Aortic smooth muscle cell (primary cell): ENCODE data around the gene CELA2B. TPM values are rescaled to one million over a fixed set of nuclear protein-coding genes. Genes with fewer than 3 reads are reported as not detected.

Source experiments
- total RNA-seq: library from RNA; depleted of rRNA; stranded (reverse); fragments of >200 nt; gene quantifications from 2 replicates; pipeline ENCODE4 v1.2.3, GENCODE V29; 2014

The CELA2B gene
- total RNA-seq: 0.13 TPM in 1 of 2 replicates, not detected in the other

DNA sequence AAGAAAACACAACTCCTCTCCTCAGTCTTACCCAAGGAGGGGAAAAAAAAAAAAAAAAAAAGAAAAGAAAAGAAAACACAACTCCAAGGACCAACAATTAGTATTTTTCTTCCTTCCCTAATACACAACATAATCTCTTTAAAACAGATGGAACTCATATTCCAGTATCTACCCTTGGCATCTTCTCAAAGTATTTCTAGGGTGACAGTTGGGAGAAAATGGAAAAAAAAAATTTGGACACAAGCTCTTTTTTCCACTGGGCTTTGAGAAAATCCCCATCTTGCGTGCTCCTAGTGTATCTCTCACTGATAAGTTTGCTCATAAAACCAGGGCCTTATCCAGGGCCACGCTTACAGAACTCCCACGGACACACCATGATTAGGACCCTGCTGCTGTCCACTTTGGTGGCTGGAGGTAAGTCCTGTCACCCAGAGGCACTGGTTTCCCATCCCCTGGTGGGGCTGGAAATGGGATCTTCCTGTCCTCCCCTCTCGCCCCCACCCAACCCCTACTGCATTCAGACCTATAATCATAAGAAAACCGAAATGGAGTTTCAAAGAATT is at the start of gene CELA2B:
Gene CELA2B, plus strand, starts transcription at position 353 of the 563 bp plus-strand sequence. Its CDS starts 22 bp downstream, at position 375.

DNA sequence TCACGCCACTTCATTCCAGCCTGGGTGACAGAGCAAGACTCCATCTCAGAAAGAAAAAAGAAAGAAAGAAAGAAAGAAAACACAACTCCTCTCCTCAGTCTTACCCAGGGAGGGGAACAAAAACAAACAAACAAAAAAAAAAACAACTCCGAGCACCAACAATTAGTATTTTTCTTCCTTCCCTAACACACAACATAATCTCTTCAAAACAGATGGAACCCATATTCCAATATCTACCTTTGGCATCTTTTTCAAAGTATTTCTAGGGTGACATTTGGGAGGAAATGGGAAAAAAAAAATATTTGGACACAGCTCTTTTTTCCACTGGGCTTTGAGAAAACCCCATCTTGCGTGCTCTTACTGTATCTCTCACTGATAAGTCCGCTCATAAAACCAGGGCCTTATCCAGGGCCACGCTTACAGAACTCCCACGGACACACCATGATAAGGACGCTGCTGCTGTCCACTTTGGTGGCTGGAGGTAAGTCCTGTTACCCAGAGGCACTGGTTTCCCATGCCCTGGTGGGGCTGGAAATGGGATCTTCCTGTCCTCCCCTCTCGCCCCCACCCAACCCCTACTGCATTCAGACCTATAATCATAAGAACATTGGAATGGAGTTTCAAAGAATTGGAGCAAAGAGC is 19.5 kb upstream of the CELA2B start, which contains the start of gene CELA2A:
Gene CELA2A, plus strand, starts transcription at position 420 of the 642 bp plus-strand sequence. Its CDS starts 22 bp downstream, at position 442.

DNA sequence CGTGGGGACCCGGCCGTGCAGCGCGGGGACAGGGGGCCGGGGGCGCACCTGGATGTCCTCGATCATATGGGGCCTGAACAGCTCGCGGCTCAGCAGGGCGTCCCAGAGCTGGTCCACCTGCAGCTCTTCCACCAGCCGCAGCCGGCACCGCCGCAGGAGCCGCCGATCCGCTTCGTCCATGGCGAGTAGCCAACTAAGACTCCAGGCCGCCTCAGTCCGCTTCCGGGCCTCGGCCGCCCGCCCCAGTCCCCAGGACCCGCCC is 48.0 kb downstream of the CELA2B start, which contains the start of gene CASP9:
Gene CASP9, minus strand, starts transcription at position 195 of the 262 bp plus-strand sequence. Its CDS starts 15 bp downstream, at position 180.

DNA sequence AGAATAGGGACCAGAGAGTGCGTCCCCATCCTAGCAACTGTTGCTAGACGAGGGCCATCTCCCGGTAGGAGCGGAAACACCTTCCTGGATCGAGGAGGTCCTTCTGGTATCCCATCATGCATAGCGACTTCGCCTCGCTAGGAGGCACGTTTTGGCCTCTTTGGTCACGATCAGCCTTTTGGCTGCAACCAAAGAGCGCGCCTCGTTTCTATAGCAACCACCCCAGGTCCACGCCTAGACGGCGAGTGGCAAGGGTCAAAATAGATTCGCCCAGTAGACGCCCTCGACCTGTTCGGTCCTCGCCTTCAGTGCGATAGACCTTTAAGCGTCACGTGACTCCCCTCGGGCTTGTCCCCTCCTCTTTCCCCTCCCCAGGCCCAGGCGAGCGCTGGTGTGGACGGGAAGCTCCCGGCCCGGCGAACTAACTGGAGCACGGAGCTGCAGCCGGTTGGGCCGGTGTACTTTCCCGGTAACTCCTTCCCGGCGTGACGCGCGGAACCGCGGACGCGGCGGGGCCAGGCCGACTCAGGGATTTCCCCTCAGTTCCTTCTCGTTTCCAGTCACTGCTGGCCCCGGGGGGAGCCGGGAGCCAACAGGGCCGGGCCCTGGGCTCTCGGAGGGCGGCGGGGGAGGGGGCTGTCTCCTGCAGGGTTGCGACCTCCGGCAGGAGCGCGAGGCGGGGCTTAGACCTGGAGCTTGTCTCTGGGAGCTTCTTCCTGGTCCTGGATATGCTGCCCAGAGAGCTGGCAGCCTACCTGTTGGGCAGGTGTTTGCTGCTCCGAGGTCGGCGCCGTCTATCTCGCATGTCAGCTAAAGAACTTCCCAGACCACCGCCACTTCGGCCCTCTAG is 50.8 kb downstream of the CELA2B start, which contains the start of gene DNAJC16:
Gene DNAJC16, plus strand, starts transcription at position 359 of the 850 bp plus-strand sequence. CDS start 2,258 bp downstream, outside the sequence.

Other genes starting within 250 kb of the CELA2B start
- under 0.01 and 0.13 TPM in 2 replicates for gene FHAD1, start 228.9 kb upstream of the CELA2B start, total RNA-seq
- gene EFHD2, start 66.2 kb upstream of the CELA2B start, total RNA-seq: 17.3 and 20.6 TPM in 2 replicates
- not detected in 2 replicates for gene CTRC, start 37.7 kb upstream of the CELA2B start, total RNA-seq
- not detected in 2 replicates for gene CELA2A, start 19.4 kb upstream of the CELA2B start, total RNA-seq
- gene CASP9, start 48.1 kb downstream of the CELA2B start, total RNA-seq: 5.1 and 5.3 TPM in 2 replicates
- 12.3 and 16.5 TPM in 2 replicates for gene DNAJC16, start 50.7 kb downstream of the CELA2B start, total RNA-seq
- 0.68 and 1.1 TPM in 2 replicates for gene AGMAT, start 108.9 kb downstream of the CELA2B start, total RNA-seq
- 11.6 and 14.1 TPM in 2 replicates for gene DDI2, start 141.4 kb downstream of the CELA2B start, total RNA-seq
- gene PLEKHM2, start 208.2 kb downstream of the CELA2B start, total RNA-seq: 60.5 and 62.9 TPM in 2 replicates